ENCODE measurements around the gene KLK4.

KLK4 gene

DNA sequence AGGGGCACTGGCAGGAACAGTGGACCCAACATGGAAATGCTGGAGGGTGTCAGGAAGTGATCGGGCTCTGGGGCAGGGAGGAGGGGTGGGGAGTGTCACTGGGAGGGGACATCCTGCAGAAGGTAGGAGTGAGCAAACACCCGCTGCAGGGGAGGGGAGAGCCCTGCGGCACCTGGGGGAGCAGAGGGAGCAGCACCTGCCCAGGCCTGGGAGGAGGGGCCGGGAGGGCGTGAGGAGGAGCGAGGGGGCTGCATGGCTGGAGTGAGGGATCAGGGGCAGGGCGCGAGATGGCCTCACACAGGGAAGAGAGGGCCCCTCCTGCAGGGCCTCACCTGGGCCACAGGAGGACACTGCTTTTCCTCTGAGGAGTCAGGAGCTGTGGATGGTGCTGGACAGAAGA is 33.9 kb downstream of the KLK4 start:
- DNase-seq = no peak

- DNase-seq = no peak
Measured at GRCh38 chr19:50876456-50876855, 34.7 kb downstream of the KLK4 start.

- DNase-seq = no peak
Measured at GRCh38 chr19:50875795-50876422, 35.3 kb downstream of the KLK4 start.

GRCh38 chr19:50874211-50874610 is 37.0 kb downstream of the KLK4 start:
- DNase-seq = no peak

- no peak for DNase-seq
Measured at GRCh38 chr19:50873056-50873455, 38.1 kb downstream of the KLK4 start, which contains the start of gene KLK2. Gene KLK2 (plus strand): TSS chr19:50873439. CDS start chr19:50873474, 35 bp downstream.

- no peak for DNase-seq
Measured at GRCh38 chr19:50870417-50871089, 40.6 kb downstream of the KLK4 start.

GRCh38 chr19:50869479-50869878 is 41.7 kb downstream of the KLK4 start:
- no peak for DNase-seq

DNA sequence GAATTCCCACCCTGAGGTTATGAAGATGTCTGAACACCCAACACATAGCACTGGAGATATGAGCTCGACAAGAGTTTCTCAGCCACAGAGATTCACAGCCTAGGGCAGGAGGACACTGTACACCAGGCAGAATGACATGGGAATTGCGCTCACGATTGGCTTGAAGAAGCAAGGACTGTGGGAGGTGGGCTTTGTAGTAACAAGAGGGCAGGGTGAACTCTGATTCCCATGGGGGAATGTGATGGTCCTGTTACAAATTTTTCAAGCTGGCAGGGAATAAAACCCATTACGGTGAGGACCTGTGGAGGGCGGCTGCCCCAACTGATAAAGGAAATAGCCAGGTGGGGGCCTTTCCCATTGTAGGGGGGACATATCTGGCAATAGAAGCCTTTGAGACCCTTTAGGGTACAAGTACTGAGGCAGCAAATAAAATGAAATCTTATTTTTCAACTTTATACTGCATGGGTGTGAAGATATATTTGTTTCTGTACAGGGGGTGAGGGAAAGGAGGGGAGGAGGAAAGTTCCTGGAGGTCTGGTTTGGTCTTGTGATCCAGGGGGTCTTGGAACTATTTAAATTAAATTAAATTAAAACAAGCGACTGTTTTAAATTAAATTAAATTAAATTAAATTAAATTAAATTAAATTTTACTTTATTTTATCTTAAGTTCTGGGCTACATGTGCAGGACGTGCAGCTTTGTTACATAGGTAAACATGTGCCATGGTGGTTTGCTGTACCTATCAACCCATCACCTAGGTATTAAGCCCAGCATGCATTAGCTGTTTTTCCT is 49.5 kb downstream of the KLK4 start:
- no peak for DNase-seq

- DNase-seq = no peak
Measured at GRCh38 chr19:50861010-50861409, 50.2 kb downstream of the KLK4 start.

DNA sequence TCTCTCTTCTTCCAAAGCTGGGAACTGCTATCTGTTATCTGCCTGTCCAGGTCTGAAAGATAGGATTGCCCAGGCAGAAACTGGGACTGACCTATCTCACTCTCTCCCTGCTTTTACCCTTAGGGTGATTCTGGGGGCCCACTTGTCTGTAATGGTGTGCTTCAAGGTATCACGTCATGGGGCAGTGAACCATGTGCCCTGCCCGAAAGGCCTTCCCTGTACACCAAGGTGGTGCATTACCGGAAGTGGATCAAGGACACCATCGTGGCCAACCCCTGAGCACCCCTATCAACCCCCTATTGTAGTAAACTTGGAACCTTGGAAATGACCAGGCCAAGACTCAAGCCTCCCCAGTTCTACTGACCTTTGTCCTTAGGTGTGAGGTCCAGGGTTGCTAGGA is 51.3 kb downstream of the KLK4 start:
- no peak for DNase-seq

- no peak for DNase-seq
Measured at GRCh38 chr19:50858886-50859285, 52.3 kb downstream of the KLK4 start.

DNA sequence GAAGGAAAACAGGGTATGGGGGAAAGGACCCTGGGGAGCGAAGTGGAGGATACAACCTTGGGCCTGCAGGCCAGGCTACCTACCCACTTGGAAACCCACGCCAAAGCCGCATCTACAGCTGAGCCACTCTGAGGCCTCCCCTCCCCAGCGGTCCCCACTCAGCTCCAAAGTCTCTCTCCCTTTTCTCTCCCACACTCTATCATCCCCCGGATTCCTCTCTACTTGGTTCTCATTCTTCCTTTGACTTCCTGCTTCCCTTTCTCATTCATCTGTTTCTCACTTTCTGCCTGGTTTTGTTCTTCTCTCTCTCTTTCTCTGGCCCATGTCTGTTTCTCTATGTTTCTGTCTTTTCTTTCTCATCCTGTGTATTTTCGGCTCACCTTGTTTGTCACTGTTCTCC is 53.8 kb downstream of the KLK4 start:
- no peak for DNase-seq

All from CD4-positive, alpha-beta T cell treated with Interleukin-4 for 4 hours (primary cell).